H1 (cell line): ENCODE results near the gene COA1. TPM values are rescaled to one million over a fixed set of nuclear protein-coding genes. Genes with fewer than 3 reads are reported as not detected.

Source experiments
- CTCF ChIA-PET: fragments of 300-600 bp; sonication (Branson Sonifier 250); formaldehyde crosslinking; loops from one replicate; lab custom pipeline; 2021; ENCODE audit not compliant: partially characterized antibody; lab: Charles Lee
- POLR2A ChIA-PET: fragments of 300-600 bp; sonication (Branson Sonifier 250); formaldehyde crosslinking; loops from one replicate; lab custom pipeline; 2021; ENCODE audit warnings: inconsistent platforms; ENCODE audit not compliant: partially characterized antibody; lab: Charles Lee
- DNase-seq, 2 experiments: peaks; one replicate each; pipeline versions ENCODE4 v3.0.0 to v3.0.0-alpha.2; 2010 to 2022; ENCODE audit warnings: low spot score in 2 of 2, low read depth in 1 of 2, mixed read lengths in 1 of 2
- FAIRE-seq: peaks from 2 replicates; lab custom pipeline; 2011; peaks lifted over from hg19 to GRCh38; lab: Jason Lieb, UNC
- H2AFZ ChIP-seq: 2 replicates; pipeline ENCODE4 v1.8.1; 2012; ENCODE audit warnings: low read length, inconsistent platforms
- H2AK5ac ChIP-seq: 2 replicates; pipeline ENCODE4 v1.6.1; 2013; ENCODE audit warnings: low read depth, low read length
- H2BK120ac ChIP-seq: replicated peaks from 2 replicates; pipeline ENCODE3; 2013; ENCODE audit warnings: low read depth, low read length, inconsistent platforms
- H2BK12ac ChIP-seq: 2 replicates; pipeline ENCODE4 v1.6.1; 2013; ENCODE audit warnings: low read depth, low read length
- H2BK15ac ChIP-seq: 2 replicates; pipeline ENCODE4 v1.6.1; 2013; ENCODE audit warnings: low read length
- H2BK20ac ChIP-seq: 2 replicates; pipeline ENCODE4 v1.6.1; 2013; ENCODE audit warnings: low read length
- H2BK5ac ChIP-seq: 2 replicates; pipeline ENCODE4 v1.6.1; 2013; ENCODE audit warnings: low read depth, low read length
- H3K14ac ChIP-seq: 2 replicates; pipeline ENCODE4 v1.6.1; 2013; ENCODE audit warnings: inconsistent platforms; ENCODE audit not compliant: insufficient read length
- H3K18ac ChIP-seq: 2 replicates; pipeline ENCODE4 v1.6.1; 2013; ENCODE audit warnings: low read length; ENCODE audit errors: extremely low read depth
- H3K23ac ChIP-seq: 2 replicates; pipeline ENCODE4 v1.6.1; 2013; ENCODE audit warnings: inconsistent platforms; ENCODE audit not compliant: insufficient read length
- H3K23me2 ChIP-seq: 2 replicates; pipeline ENCODE4 v1.6.1; 2013; ENCODE audit warnings: low read depth, low read length
- H3K27ac ChIP-seq: 2 replicates; pipeline ENCODE4 v1.6.1; 2011; ENCODE audit warnings: low read depth, low read length, inconsistent platforms
- H3K27me3 ChIP-seq, 4 experiments: replicated peaks in 1 of 4; 1 replicate in 1 of 4; 2 replicates in 3 of 4; pipeline versions ENCODE4 v1.6.1 to v1.8.1; 2011 to 2013; ENCODE audit warnings: low read length in 3 of 4, mild to moderate bottlenecking in 3 of 4, inconsistent platforms in 2 of 4, mixed read lengths in 2 of 4, moderate library complexity in 1 of 4; ENCODE audit not compliant: control insufficient read depth in 3 of 4, insufficient read depth in 3 of 4; ENCODE audit errors: extremely low read depth in 1 of 4
- H3K36me3 ChIP-seq, 4 experiments: 2 replicates each; pipeline versions ENCODE4 v1.6.1 to v1.8.1; 2011 to 2013; ENCODE audit warnings: mild to moderate bottlenecking in 4 of 4, low read length in 3 of 4, moderate library complexity in 2 of 4, control low read depth in 1 of 4, inconsistent platforms in 1 of 4; ENCODE audit not compliant: insufficient read depth in 4 of 4, control insufficient read depth in 2 of 4
- H3K4ac ChIP-seq: replicated peaks from 2 replicates; pipeline ENCODE3; 2013; ENCODE audit warnings: low read length, low read depth, mixed read lengths, inconsistent platforms; ENCODE audit not compliant: insufficient read length
- H3K4me1 ChIP-seq, 4 experiments: replicated peaks in 1 of 4; 1 replicate in 1 of 4; 2 replicates in 3 of 4; pipeline versions ENCODE4 v1.6.1 to v1.8.1; 2011 to 2013; ENCODE audit warnings: low read length in 3 of 4, inconsistent platforms in 2 of 4, mixed read lengths in 1 of 4; ENCODE audit not compliant: insufficient read depth in 4 of 4, control insufficient read depth in 3 of 4
- H3K4me2 ChIP-seq, 2 experiments: 2 replicates each; pipeline versions ENCODE4 v1.6.1 to v1.8.1; 2011 to 2013; ENCODE audit warnings: low read depth in 2 of 2, low read length in 2 of 2, control low read depth in 1 of 2, inconsistent platforms in 1 of 2, mild to moderate bottlenecking in 1 of 2; ENCODE audit not compliant: insufficient read depth in 1 of 2
- H3K4me3 ChIP-seq, 4 experiments: fragments of 200-600, 300-600 bp in 1 of 4; sonication (generic), shearing (Covaris generic), sonication (Bioruptor Twin) in 1 of 4; 2 replicates each; pipeline versions ENCODE4 v1.5.1 to v1.8.1; 2011 to 2016; ENCODE audit warnings: low read length in 4 of 4, low read depth in 3 of 4, control low read depth in 2 of 4, inconsistent platforms in 2 of 4, mild to moderate bottlenecking in 2 of 4, mixed read lengths in 1 of 4, moderate library complexity in 1 of 4; ENCODE audit not compliant: insufficient read depth in 2 of 4; ENCODE audit errors: extremely low read depth in 1 of 4
- H3K56ac ChIP-seq: replicated peaks from 2 replicates; pipeline ENCODE3; 2013; ENCODE audit warnings: low read depth, mild to moderate bottlenecking, mixed read lengths, low read length, inconsistent platforms; ENCODE audit not compliant: insufficient read length
- H3K79me1 ChIP-seq: 2 replicates; pipeline ENCODE4 v1.6.1; 2013; ENCODE audit warnings: low read depth, low read length, control low read depth
- H3K79me2 ChIP-seq, 2 experiments: 2 replicates each; pipeline versions ENCODE4 v1.6.1 to v1.8.1; 2012 to 2013; ENCODE audit warnings: low read length in 2 of 2, mild to moderate bottlenecking in 2 of 2, inconsistent platforms in 1 of 2; ENCODE audit not compliant: insufficient read depth in 2 of 2, control insufficient read depth in 1 of 2
- H3K9ac ChIP-seq, 4 experiments: replicated peaks in 1 of 4; 1 replicate in 1 of 4; 2 replicates in 3 of 4; pipeline versions ENCODE4 v1.6.1 to v1.8.1; 2011 to 2013; ENCODE audit warnings: low read depth in 3 of 4, low read length in 3 of 4, control low read depth in 2 of 4, mild to moderate bottlenecking in 2 of 4, moderate library complexity in 2 of 4, inconsistent platforms in 1 of 4; ENCODE audit errors: extremely low read depth in 1 of 4
- H3K9me3 ChIP-seq, 2 experiments: 2 replicates each; pipeline versions ENCODE4 v1.6.1 to v1.8.1; 2012 to 2013; ENCODE audit warnings: mild to moderate bottlenecking in 2 of 2, moderate library complexity in 2 of 2, control low read depth in 1 of 2, inconsistent platforms in 1 of 2, low read depth in 1 of 2, low read length in 1 of 2, mixed read lengths in 1 of 2; ENCODE audit not compliant: insufficient read depth in 2 of 2
- H4K20me1 ChIP-seq, 2 experiments: replicated peaks in 1 of 2; 2 replicates each; pipeline versions ENCODE3 to v1.8.1; 2011 to 2013; ENCODE audit warnings: inconsistent platforms in 2 of 2, low read length in 2 of 2, mild to moderate bottlenecking in 1 of 2; ENCODE audit not compliant: insufficient read depth in 2 of 2, control insufficient read depth in 1 of 2
- H4K5ac ChIP-seq: 2 replicates; pipeline ENCODE4 v1.6.1; 2013; ENCODE audit warnings: low read length, low read depth, mixed read lengths, inconsistent platforms; ENCODE audit not compliant: insufficient read length
- H4K8ac ChIP-seq: 2 replicates; pipeline ENCODE4 v1.8.0; 2013; ENCODE audit warnings: mild to moderate bottlenecking, moderate library complexity, low read length, inconsistent platforms; ENCODE audit not compliant: insufficient read depth; ENCODE audit errors: extremely low read depth
- H4K91ac ChIP-seq: replicated peaks from 2 replicates; pipeline ENCODE3; 2013; ENCODE audit warnings: low read length, mixed read lengths, inconsistent platforms; ENCODE audit not compliant: insufficient read length
- ASH2L ChIP-seq: fragments of 200-600, 300-600 bp; sonication (generic); IDR thresholded peaks from one replicate; pipeline ENCODE4 v1.7.1; 2017; ENCODE audit warnings: low read length
- CEBPB ChIP-seq: IDR thresholded peaks from 2 replicates; pipeline ENCODE4 v1.6.1; 2012; ENCODE audit warnings: low read depth, low read length
- EZH2 ChIP-seq: fragments of 200-600 bp; sonication (generic); IDR thresholded peaks from 2 replicates; pipeline ENCODE4 v1.7.1; 2012; ENCODE audit warnings: low read depth, mild to moderate bottlenecking, moderate library complexity, low read length, inconsistent platforms; ENCODE audit not compliant: severe bottlenecking
- GTF2F1 ChIP-seq: IDR thresholded peaks from 2 replicates; pipeline ENCODE4 v1.6.1; 2012; ENCODE audit warnings: low read depth, low read length, improper control_type of control experiment, borderline replicate concordance
- HDAC2 ChIP-seq, 2 experiments: fragments of 300-600 bp in 1 of 2; sonication (generic) in 1 of 2; IDR thresholded peaks; 2 replicates each; pipeline ENCODE4 v1.6.1; 2011 to 2012; ENCODE audit warnings: low read depth in 2 of 2, low read length in 2 of 2, mild to moderate bottlenecking in 2 of 2, moderate library complexity in 2 of 2, borderline replicate concordance in 1 of 2, inconsistent platforms in 1 of 2
- JUN ChIP-seq: IDR thresholded peaks from 2 replicates; pipeline ENCODE4 v1.6.1; 2011; ENCODE audit warnings: low read depth, mild to moderate bottlenecking, improper control_type of control experiment, low read length
- JUND ChIP-seq: IDR thresholded peaks from 2 replicates; pipeline ENCODE4 v1.6.1; 2011; ENCODE audit warnings: mild to moderate bottlenecking, improper control_type of control experiment, low read length
- MAFK ChIP-seq: IDR thresholded peaks from 2 replicates; pipeline ENCODE4 v1.6.1; 2012; ENCODE audit warnings: low read depth, mild to moderate bottlenecking, improper control_type of control experiment, low read length
- RBBP5 ChIP-seq: IDR thresholded peaks from 2 replicates; pipeline ENCODE4 v1.7.1; 2012; ENCODE audit warnings: low read depth, mild to moderate bottlenecking, inconsistent platforms, low read length, moderate library complexity, borderline replicate concordance
- RNF2 ChIP-seq: fragments of 200-900, 300-1000 bp; sonication (generic); IDR thresholded peaks from 2 replicates; pipeline ENCODE4 v1.7.1; 2016; ENCODE audit warnings: borderline replicate concordance, low read depth, mild to moderate bottlenecking, antibody characterized with exemption, low read length; ENCODE audit not compliant: poor library complexity, severe bottlenecking; ENCODE audit errors: missing control alignments
- SP4 ChIP-seq: IDR thresholded peaks from 2 replicates; pipeline ENCODE4 v1.6.1; 2012; ENCODE audit warnings: low read length, inconsistent platforms
- TBP ChIP-seq: IDR thresholded peaks from 2 replicates; pipeline ENCODE4 v1.6.1; 2011; ENCODE audit warnings: low read depth, low read length, improper control_type of control experiment
- WGBS, 2 experiments: shearing (Covaris generic) in 1 of 2; methylation state at CpG; one replicate each; pipeline versions ENCODE4 v1.1.6 to v1.1.7; 2013 to 2015; ENCODE audit warnings: low lambda C conversion rate in 2 of 2, mixed read lengths in 2 of 2, inconsistent platforms in 1 of 2, low coverage in 1 of 2, missing lambda C conversion rate in 1 of 2; ENCODE audit not compliant: insufficient replicate concordance in 2 of 2, insufficient coverage in 1 of 2, insufficient read length in 1 of 2; ENCODE audit errors: extremely low coverage in 1 of 2, missing lambda C conversion rate in 1 of 2; 5-methylcytosine and 5-hydroxymethylcytosine counted together
- polyA plus RNA-seq, 7 experiments: library from polyadenylated mRNA; depleted of rRNA in 3 of 7; stranded (reverse) in 5 of 7; unstranded in 2 of 7; fragments of >200 nt in 5 of 7; fragments of 200-250 nt in 2 of 7; gene quantifications; 1 replicate in 5 of 7; 2 replicates in 1 of 7; 4 replicates in 1 of 7; pipeline versions ENCODE4 v1.2.1 to v1.2.3, GENCODE V29; 2011 to 2013; ENCODE audit warnings: missing spikeins in 2 of 7, mixed read lengths in 2 of 7
- total RNA-seq: library from RNA; stranded (reverse); fragmentation: NEBNext Ultra II Directional; extraction: Animal tissue kit (Norgen Biotek cat#: 25700); gene quantifications from 2 replicates; pipeline ENCODE4 v1.2.1, GENCODE V29; 2021

COA1 gene
- total and polyA plus RNA-seq, 2 of the 8 experiments (the other 6 are each of a cell fraction or from before 2014, with no cell fraction given), result 98.6 to 143 TPM

DNA sequence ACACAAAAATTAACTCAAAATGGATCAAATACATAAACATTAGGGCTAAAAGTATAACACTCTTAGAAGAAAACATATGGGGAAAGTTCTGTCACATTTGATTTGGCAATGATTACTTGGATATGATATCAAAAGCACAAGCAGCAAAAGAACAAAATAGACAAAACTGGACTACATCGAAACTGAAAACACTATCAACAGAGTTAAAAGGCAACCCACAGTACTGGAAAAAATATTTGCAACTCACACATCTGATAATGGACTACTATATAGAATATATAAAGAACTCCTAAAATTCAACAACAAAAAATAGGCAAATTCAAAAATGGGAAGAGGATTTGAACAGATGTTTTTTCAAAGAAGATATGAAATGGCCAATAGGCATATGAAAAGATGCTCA lies 51.0 kb downstream of the COA1 start:
- Histone ChIP-seq H2BK120ac (no peak overlapping the region), H3K4ac (no peak overlapping the region), H4K91ac (no peak overlapping the region), H3K18ac (no peak overlapping the region), H2AK5ac (no peak overlapping the region), H3K27ac (no peak overlapping the region), H2BK20ac (no peak overlapping the region), H3K23ac (no peak overlapping the region), H4K20me1 (no peaks in the 10 kb centered on the region), H2BK15ac (no peak overlapping the region), H3K14ac (no peak overlapping the region), H3K23me2 (no peaks in the 10 kb centered on the region), H2BK12ac (no peak overlapping the region), H2BK5ac (no peak overlapping the region), H2AFZ (no peak overlapping the region), H4K8ac (no peak overlapping the region), H3K27me3 (no peaks in the 10 kb centered on the region), H3K36me3 (no peaks in the 10 kb centered on the region), H3K9ac (no peak overlapping the region), H3K4me1 (no peaks in the 10 kb centered on the region), H3K4me3 (no peak overlapping the region), H3K56ac (no peak overlapping the region), H4K5ac (no peak overlapping the region), H3K4me2 (no peak overlapping the region), H3K79me2 (peaks cover 6 to 97% of the 10 kb centered on the region in 2 experiments), H3K79me1 (peaks cover 2% of the 10 kb centered on the region; the same call in 1 of the 2 replicates), H3K9me3 (no peaks in the 10 kb centered on the region)
- DNase-seq (no peak), FAIRE-seq (no peak)
- ChIA-PET POLR2A (interaction anchor here (1.4 kb wide), 1 partner anchor 14 kb away, joined by 3 read pairs; no protein-coding TSS in a partner anchor), CTCF (interaction anchor here (1.5 kb wide), 1 partner anchor 96 kb away, joined by 3 read pairs; the partner anchor contains the start of gene STK17A)
- TF ChIP-seq HDAC2 (IDR thresholded peaks at IDR 0.05; ENCODE audit: borderline replicate concordance in 1 of 2, low read depth in 2 of 2, low read length in 2 of 2), result no peak
- no peak for TF ChIP-seq JUND
- no peak for TF ChIP-seq TBP
- no peak for TF ChIP-seq JUN
- TF ChIP-seq GTF2F1, result no peak
- no peak for TF ChIP-seq RBBP5
- no peak for TF ChIP-seq RNF2
- no peak for TF ChIP-seq SP4
- no peak for TF ChIP-seq EZH2
- no peak for TF ChIP-seq MAFK
- TF ChIP-seq ASH2L, result no peak
- no peak for TF ChIP-seq CEBPB
- WGBS, 2 experiments, result 86% methylated on average over 1 of the region's 1 CpG; no CpG with 5 or more reads in 1 of the 2 experiments
